GM23248 (cell line): ENCODE data around the gene HABP4.

Source experiments
- EZH2 ChIP-seq: fragments of 200-600 bp; sonication (generic); IDR thresholded peaks from 2 replicates; pipeline ENCODE4 v1.6.1; 2018; ENCODE audit warnings: antibody characterized with exemption, mild to moderate bottlenecking; ENCODE audit not compliant: insufficient read depth, poor library complexity, severe bottlenecking
- EZH2phosphoT487 ChIP-seq: fragments of 200-600 bp; sonication (generic); IDR thresholded peaks from 2 replicates; pipeline ENCODE4 v1.6.1; 2018; ENCODE audit warnings: antibody characterized with exemption, moderate library complexity, mild to moderate bottlenecking, low read depth; ENCODE audit not compliant: insufficient read depth

DNA sequence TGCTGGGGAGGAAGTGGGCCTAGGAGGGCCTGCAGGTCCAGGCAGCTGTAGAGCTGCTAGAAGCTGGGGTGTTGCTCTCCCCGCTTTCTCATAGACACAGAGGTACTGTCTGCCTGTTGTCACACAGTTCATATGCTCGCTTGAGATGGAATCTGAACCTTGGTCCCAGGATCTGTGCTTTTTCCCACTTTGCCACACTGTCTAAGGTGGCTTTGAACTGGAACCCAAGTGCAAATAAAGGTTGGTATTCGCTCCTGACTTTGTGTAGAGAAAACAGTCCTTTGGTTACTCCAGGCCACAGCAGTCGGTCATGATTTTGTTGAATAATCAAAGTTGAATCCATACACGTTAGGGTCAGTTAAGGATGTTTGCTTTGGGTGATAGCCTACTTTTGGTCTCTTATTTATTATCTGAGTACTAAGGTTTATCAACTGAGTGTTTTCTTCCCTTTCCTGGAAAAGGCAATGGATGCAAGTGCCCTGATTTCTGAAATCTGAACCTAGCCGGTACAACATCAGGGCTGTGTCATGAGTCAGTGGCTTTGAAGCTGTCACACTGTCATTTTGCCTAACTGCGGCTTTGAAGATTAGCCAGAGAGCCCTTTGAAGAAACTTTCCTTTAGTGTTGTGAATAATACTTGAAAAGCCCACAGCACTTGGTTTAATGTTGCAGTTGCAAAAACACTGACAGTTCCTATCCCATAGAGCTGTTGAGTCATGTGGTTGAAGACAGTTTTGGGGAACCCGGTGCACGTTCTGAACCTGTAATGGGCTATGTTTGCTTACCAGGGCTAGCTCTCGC, 41.3 kb downstream of the HABP4 start:
- TF ChIP-seq EZH2 (no peak), EZH2phosphoT487 (no peak)
